Measurements from ENCODE around the gene ERRFI1. TPM values are rescaled to one million over a fixed set of nuclear protein-coding genes. Genes with fewer than 3 reads are reported as not detected.

The ERRFI1 gene
- total and polyA plus RNA-seq, 4 donors: 60.7 to 424 (median 106) TPM

GRCh38 chr1:8020032-8020431, 6.1 kb downstream of the ERRFI1 start:
- Histone ChIP-seq H3K36me3 (ENCODE audit: control insufficient read depth in 4 of 4, insufficient read depth in 3 of 4, low read depth in 1 of 4, low read length in 3 of 4) (peaks cover 3 to 51% (median 18%) of the 10 kb centered on the region in 4 donors), H3K27me3 (ENCODE audit: control insufficient read depth in 4 of 4, insufficient read depth in 4 of 4, low read length in 3 of 4) (no peaks in the 10 kb centered on the region), H3K27ac (ENCODE audit: low read depth in 1 of 2, low read length in 2 of 2) (peak overlapping the region; percentile 0 to 61), H3K9ac (ENCODE audit: low read depth in 1 of 2, low read length in 2 of 2) (peak overlapping the region in 1 of 2 donors; percentile 75), H3K4me3 (ENCODE audit: low read depth in 1 of 3, low read length in 3 of 3) (peak overlapping the region in 1 of 3 donors; percentile 2), H3K4me1 (ENCODE audit: control insufficient read depth in 4 of 4, insufficient read depth in 4 of 4, low read length in 3 of 4) (peaks cover 4 to 42% (median 18%) of the 10 kb centered on the region in 4 donors), H3K9me3 (ENCODE audit: control insufficient read depth in 4 of 4, low read length in 3 of 4) (no peaks in the 10 kb centered on the region)
- TF ChIP-seq EGR1 (IDR thresholded peaks at IDR 0.05; ENCODE audit: low read depth in 2 of 2) (no peak), GABPA (IDR thresholded peaks at IDR 0.05 in 1 of 2, conservative IDR thresholded peaks at IDR 0.05 in 1 of 2) (no peak), YY1 (IDR thresholded peaks at IDR 0.05) (no peak), ZBTB33 (IDR thresholded peaks at IDR 0.05) (no peak), RAD21 (IDR thresholded peaks at IDR 0.05) (no peak), RXRA (IDR thresholded peaks at IDR 0.05) (peak in 1 of 2 donors; percentile 6), REST (IDR thresholded peaks at IDR 0.05) (no peak), CTCF (IDR thresholded peaks at IDR 0.05; ENCODE audit: low read depth, low read length, missing input control) (no peak), TAF1 (conservative IDR thresholded peaks at IDR 0.05) (no peak), SP1 (IDR thresholded peaks at IDR 0.05) (no peak), JUND (IDR thresholded peaks at IDR 0.05) (peak in 1 of 2 donors; percentile 16)
- DNase-seq (ENCODE audit: low spot score): no peak

GRCh38 chr1:8019229-8019620, 6.9 kb downstream of the ERRFI1 start:
- Histone ChIP-seq H3K27ac (ENCODE audit: low read depth in 1 of 2, low read length in 2 of 2) (peak overlapping the region in 1 of 2 donors; percentile 61), H3K9ac (ENCODE audit: low read depth in 1 of 2, low read length in 2 of 2) (peak overlapping the region in 1 of 2 donors; percentile 16), H3K27me3 (ENCODE audit: control insufficient read depth in 4 of 4, insufficient read depth in 4 of 4, low read length in 3 of 4) (no peaks in the 10 kb centered on the region), H3K4me1 (ENCODE audit: control insufficient read depth in 4 of 4, insufficient read depth in 4 of 4, low read length in 3 of 4) (peaks cover 4 to 45% (median 19%) of the 10 kb centered on the region in 4 donors), H3K4me3 (ENCODE audit: low read depth in 1 of 3, low read length in 3 of 3) (peak overlapping the region in 1 of 3 donors; percentile 2), H3K9me3 (ENCODE audit: control insufficient read depth in 4 of 4, low read length in 3 of 4) (no peaks in the 10 kb centered on the region), H3K36me3 (ENCODE audit: control insufficient read depth in 4 of 4, insufficient read depth in 3 of 4, low read depth in 1 of 4, low read length in 3 of 4) (peaks cover 3 to 59% (median 26%) of the 10 kb centered on the region in 4 donors)
- TF ChIP-seq EGR1 (IDR thresholded peaks at IDR 0.05; ENCODE audit: low read depth in 2 of 2) (no peak), CTCF (IDR thresholded peaks at IDR 0.05; ENCODE audit: low read depth, low read length, missing input control) (no peak), ZBTB33 (IDR thresholded peaks at IDR 0.05) (peak; percentile 1), TAF1 (conservative IDR thresholded peaks at IDR 0.05) (no peak), FOXA1 (IDR thresholded peaks at IDR 0.05) (no peak), RXRA (IDR thresholded peaks at IDR 0.05) (no peak), REST (IDR thresholded peaks at IDR 0.05) (no peak), JUND (IDR thresholded peaks at IDR 0.05) (no peak)
- WGBS: 88% methylated on average over 5 of the region's 5 CpGs
- no peak for DNase-seq (ENCODE audit: low spot score)

Measured in liver (tissue), 9 donors.